PC-9 (cell line): ENCODE results near the gene TARM1. TPM values are rescaled to one million over a fixed set of nuclear protein-coding genes. Genes with fewer than 3 reads are reported as not detected.

Experiments used
- BruUV-seq: library from RNA; stranded (reverse); fragments of 400-500 nt; replicated peaks from 2 replicates; lab custom pipeline; 2021; lab: Mats Ljungman, UMichigan
- CTCF ChIA-PET: fragments of 300-600 bp; sonication (Branson Sonifier 250); formaldehyde crosslinking; loops from one replicate; lab custom pipeline; 2022; ENCODE audit warnings: antibody characterized with exemption; lab: Charles Lee
- POLR2A ChIA-PET: fragments of 300-600 bp; sonication (Branson Sonifier 250); formaldehyde crosslinking; loops from one replicate; lab custom pipeline; 2022; ENCODE audit warnings: antibody characterized with exemption; ENCODE audit not compliant: unreplicated experiment; lab: Charles Lee
- DNase-seq, 2 experiments: peaks; one replicate each; pipeline versions ENCODE4 v3.0.0 to v3.0.0-alpha.2; 2015 to 2022; ENCODE audit warnings: mixed read lengths in 1 of 2
- H2AFZ ChIP-seq: fragments of 200-600 bp; sonication (generic); 2 replicates; pipeline ENCODE4 v1.8.1; 2017; ENCODE audit warnings: antibody characterized with exemption
- H3F3A ChIP-seq: fragments of 200-600 bp; sonication (generic); 2 replicates; pipeline ENCODE4 v1.8.1; 2017; ENCODE audit warnings: antibody characterized with exemption, mild to moderate bottlenecking, low read depth; ENCODE audit not compliant: insufficient read depth
- H3K27ac ChIP-seq: fragments of 200-600 bp; sonication (generic); 2 replicates; pipeline ENCODE4 v1.6.1; 2016; ENCODE audit warnings: mixed run types
- H3K27me3 ChIP-seq: fragments of 200-600 bp; sonication (generic); 2 replicates; pipeline ENCODE4 v1.6.1; 2016; ENCODE audit warnings: low read depth, mixed run types; ENCODE audit not compliant: insufficient read depth
- H3K36me3 ChIP-seq: fragments of 200-600 bp; sonication (generic); 2 replicates; pipeline ENCODE4 v1.6.1; 2016; ENCODE audit warnings: low read depth, mixed run types
- H3K4me1 ChIP-seq: fragments of 200-600 bp; sonication (generic); replicated peaks from 2 replicates; pipeline ENCODE4 v1.6.1; 2016; ENCODE audit warnings: mixed run types; ENCODE audit not compliant: insufficient read depth
- H3K4me2 ChIP-seq: fragments of 200-600 bp; sonication (generic); 2 replicates; pipeline ENCODE4 v1.6.1; 2017; ENCODE audit warnings: mixed run types
- H3K4me3 ChIP-seq: fragments of 200-600 bp; sonication (generic); 2 replicates; pipeline ENCODE4 v1.6.1; 2016; ENCODE audit warnings: mixed run types
- H3K79me2 ChIP-seq: fragments of 200-600 bp; sonication (generic); 2 replicates; pipeline ENCODE4 v1.6.1; 2017; ENCODE audit warnings: low read depth, mixed run types
- H3K9me2 ChIP-seq: fragments of 200-600 bp; sonication (generic); 2 replicates; pipeline ENCODE4 v1.8.1; 2017; ENCODE audit warnings: mild to moderate bottlenecking; ENCODE audit not compliant: insufficient read depth
- H3K9me3 ChIP-seq: fragments of 200-600 bp; sonication (generic); 2 replicates; pipeline ENCODE4 v1.8.1; 2016; ENCODE audit warnings: low read depth; ENCODE audit not compliant: insufficient read depth
- H4K20me1 ChIP-seq: fragments of 200-600 bp; sonication (generic); 2 replicates; pipeline ENCODE4 v1.8.1; 2017; ENCODE audit not compliant: insufficient read depth
- CTCF ChIP-seq: fragments of 200-600 bp; sonication (generic); conservative IDR thresholded peaks from 2 replicates; pipeline ENCODE4 v1.6.1; 2017; ENCODE audit warnings: mixed run types, antibody characterized with exemption, mild to moderate bottlenecking, moderate library complexity
- EZH2 ChIP-seq: fragments of 200-600 bp; sonication (generic); IDR thresholded peaks from 2 replicates; pipeline ENCODE4 v1.8.0; 2017; ENCODE audit warnings: antibody characterized with exemption, low read depth
- intact Hi-C: fragments of 100-400 bp; cut with micrococcal nuclease; formaldehyde crosslinking; loops from one replicate; pipeline ENCODE4 v1.10.0; 2022; ENCODE audit not compliant: unreplicated experiment
- total RNA-seq: library from RNA; stranded (reverse); gene quantifications from 2 replicates; pipeline ENCODE4 v1.2.3, GENCODE V29; 2021

Gene TARM1
- total RNA-seq, 1 experiment from 2014 or later: not detected

GRCh38 chr19:54073829-54074228 is 7.3 kb downstream of the TARM1 start:
- H4K20me1 ChIP-seq: no peaks in the 10 kb centered on the region
- no peaks in the 10 kb centered on the region for H3K79me2 ChIP-seq
- H3K4me2 ChIP-seq: no peak overlapping the region
- BruUV-seq: no TSS peak
- H3K4me1 ChIP-seq: no peaks in the 10 kb centered on the region
- H3K9me2 ChIP-seq: no peaks in the 10 kb centered on the region
- no peak overlapping the region for H3K27ac ChIP-seq
- TF ChIP-seq CTCF (no peak), EZH2 (no peak)
- H2AFZ ChIP-seq: no peak overlapping the region
- peaks cover 9% of the 10 kb centered on the region; the same call in 1 of the 2 replicates for H3K27me3 ChIP-seq
- ChIA-PET CTCF (no interaction called here), POLR2A (no interaction called here)
- no peaks in the 10 kb centered on the region for H3F3A ChIP-seq
- intact Hi-C loops: no loop called here
- DNase-seq: no peak
- H3K4me3 ChIP-seq: no peak overlapping the region
- H3K9me3 ChIP-seq: no peaks in the 10 kb centered on the region
- H3K36me3 ChIP-seq: no peaks in the 10 kb centered on the region

GRCh38 chr19:54069470-54069869 is 11.7 kb downstream of the TARM1 start:
- Histone ChIP-seq H3K79me2 (no peaks in the 10 kb centered on the region), H3K36me3 (no peaks in the 10 kb centered on the region), H4K20me1 (no peaks in the 10 kb centered on the region), H3K4me1 (no peaks in the 10 kb centered on the region), H3K4me3 (no peak overlapping the region), H3K27me3 (peaks cover 27% of the 10 kb centered on the region), H3K9me3 (no peaks in the 10 kb centered on the region), H3K9me2 (no peaks in the 10 kb centered on the region), H3F3A (no peaks in the 10 kb centered on the region), H3K27ac (no peak overlapping the region), H2AFZ (no peak overlapping the region), H3K4me2 (no peak overlapping the region)
- TF ChIP-seq CTCF (no peak), EZH2 (no peak)
- intact Hi-C loops: no loop called here
- BruUV-seq: no TSS peak
- ChIA-PET CTCF (no interaction called here), POLR2A (no interaction called here)
- no peak for DNase-seq

- no peaks in the 10 kb centered on the region for H3K9me2 ChIP-seq
- no peak within 1 kb of the TSS for H3K4me3 ChIP-seq
- H3K9me3 ChIP-seq: no peaks in the 10 kb centered on the region
- H3K4me1 ChIP-seq: no peaks in the 10 kb centered on the region
- no peaks in the 10 kb centered on the region for H3K79me2 ChIP-seq
- no peak within 1 kb of the TSS for H3K27ac ChIP-seq
- intact Hi-C loops: no loop called here
- no peaks in the 10 kb centered on the region for H3F3A ChIP-seq
- no peaks in the 10 kb centered on the region for H3K36me3 ChIP-seq
- TF ChIP-seq EZH2: no peak
- no peak within 1 kb of the TSS for H2AFZ ChIP-seq
- POLR2A ChIA-PET: no interaction called here
- H3K4me2 ChIP-seq: no peak within 1 kb of the TSS
- no TSS peak for BruUV-seq
- peaks cover 32% of the 10 kb centered on the region for H3K27me3 ChIP-seq
- CTCF ChIA-PET: no interaction called here
- DNase-seq: no peak
- no peaks in the 10 kb centered on the region for H4K20me1 ChIP-seq
These were observed 17.6 kb downstream of the TARM1 start, which contains the start of gene VSTM1 for GRCh38 chr19:54063350-54064116. TSS of gene VSTM1 (minus strand) at chr19:54063897. CDS start at chr19:54063777, 120 bp downstream.
